ENCODE data around the gene SHISA2. TPM values are rescaled to one million over a fixed set of nuclear protein-coding genes. Genes with fewer than 3 reads are reported as not detected.

Gene SHISA2
- total and polyA plus RNA-seq, 2 of the 13 experiments (the other 11 are each of a cell fraction or from before 2014, with no cell fraction given), result not detected

DNA sequence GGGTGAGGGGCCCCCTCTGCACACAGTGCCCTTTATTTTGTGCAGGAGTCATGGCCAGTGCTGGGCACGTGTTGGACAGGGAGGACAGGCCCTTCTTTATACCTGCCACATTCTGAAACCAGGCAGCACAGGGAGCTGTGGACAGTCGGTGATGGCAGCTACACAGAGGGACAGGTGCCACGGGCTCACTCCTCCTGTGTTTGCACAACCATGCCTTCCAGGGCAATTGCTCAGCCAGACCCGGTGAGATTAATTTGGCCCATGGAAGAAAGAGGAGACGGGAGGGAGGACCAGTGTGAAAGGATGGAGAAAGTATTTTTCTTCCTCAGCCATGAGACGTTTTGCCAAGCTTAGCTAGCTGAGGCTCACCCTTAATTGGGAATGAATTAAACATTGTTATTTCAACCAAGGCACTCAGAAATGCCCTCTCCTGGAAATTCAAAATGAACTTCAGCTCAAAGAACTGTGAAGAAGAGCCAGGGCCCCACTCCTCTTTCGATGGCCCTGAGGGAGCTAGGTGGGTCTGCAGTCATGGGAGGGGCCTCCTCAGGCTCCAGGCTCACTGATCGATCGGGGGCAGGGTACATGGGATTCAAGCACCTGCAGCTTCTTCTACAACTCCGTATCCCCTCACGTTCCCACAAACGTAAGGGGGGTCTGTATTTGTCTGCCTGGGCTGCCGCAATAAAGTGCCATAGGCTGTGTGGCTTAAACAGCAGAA is 41.2 kb downstream of the SHISA2 start:
- Histone ChIP-seq H3K27ac (ENCODE audit: extremely low read length, insufficient read depth, low read length) (no peak overlapping the region), H3K4me2 (ENCODE audit: low read depth, low read length) (no peak overlapping the region), H3K27me3 (ENCODE audit: control insufficient read depth in 1 of 2, insufficient read depth in 2 of 2, low read length in 2 of 2) (no peaks in the 10 kb centered on the region; a peak in 1 of 5 replicates), H3K36me3 (replicated peaks in 1 of 2; ENCODE audit: control insufficient read depth in 1 of 2, insufficient read depth in 2 of 2, low read length in 2 of 2) (no peaks in the 10 kb centered on the region), H3K9ac (ENCODE audit: insufficient read depth, low read depth, low read length) (no peak overlapping the region), H4K20me1 (ENCODE audit: insufficient read depth, low read length) (no peaks in the 10 kb centered on the region), H3K9me3 (ENCODE audit: low read length) (no peaks in the 10 kb centered on the region), H3K4me1 (ENCODE audit: insufficient read depth, low read length) (no peaks in the 10 kb centered on the region), H2AFZ (ENCODE audit: low read length) (no peak overlapping the region), H3K4me3 (replicated peaks in 1 of 3; ENCODE audit: insufficient read depth in 1 of 3, low read depth in 2 of 3, low read length in 3 of 3) (no peak overlapping the region), H3K79me2 (ENCODE audit: insufficient read depth, low read length) (no peaks in the 10 kb centered on the region)
- WGBS (ENCODE audit: low lambda C conversion rate), result 13% methylated on average over 8 of the region's 13 CpGs
- ATAC-seq (no peak), FAIRE-seq (no peak), DNase-seq (ENCODE audit: low spot score) (no peak)
- in situ Hi-C loops (cut with HindIII; ENCODE audit: extremely low pct_ligation_motif_present, low pct_unique_long_range_greater_than_20kb) (no loop called here), intact Hi-C loops (cut with micrococcal nuclease; ENCODE audit: unreplicated experiment) (no loop called here)
- TF ChIP-seq ZNF468 (CRISPR knock-in tag; IDR thresholded peaks at IDR 0.05) (no peak), ARID5B (CRISPR knock-in tag; IDR thresholded peaks at IDR 0.05) (no peak), SSRP1 (CRISPR knock-in tag; IDR thresholded peaks at IDR 0.05) (no peak), BHLHE40 (IDR thresholded peaks at IDR 0.05; ENCODE audit: low read length) (no peak), ZIK1 (CRISPR knock-in tag; IDR thresholded peaks at IDR 0.05; ENCODE audit: borderline replicate concordance, low read depth) (no peak), ZNF597 (CRISPR knock-in tag; IDR thresholded peaks at IDR 0.05) (no peak), SMAD1 (CRISPR knock-in tag; IDR thresholded peaks at IDR 0.05; ENCODE audit: borderline replicate concordance, low read depth) (no peak), CHD2 (IDR thresholded peaks at IDR 0.05; ENCODE audit: low read depth, low read length) (no peak), CBX5 (CRISPR knock-in tag; IDR thresholded peaks at IDR 0.05; ENCODE audit: borderline replicate concordance) (no peak), ZNF549 (CRISPR knock-in tag; IDR thresholded peaks at IDR 0.05) (no peak)
- TF ChIP-seq, protein P1, sequence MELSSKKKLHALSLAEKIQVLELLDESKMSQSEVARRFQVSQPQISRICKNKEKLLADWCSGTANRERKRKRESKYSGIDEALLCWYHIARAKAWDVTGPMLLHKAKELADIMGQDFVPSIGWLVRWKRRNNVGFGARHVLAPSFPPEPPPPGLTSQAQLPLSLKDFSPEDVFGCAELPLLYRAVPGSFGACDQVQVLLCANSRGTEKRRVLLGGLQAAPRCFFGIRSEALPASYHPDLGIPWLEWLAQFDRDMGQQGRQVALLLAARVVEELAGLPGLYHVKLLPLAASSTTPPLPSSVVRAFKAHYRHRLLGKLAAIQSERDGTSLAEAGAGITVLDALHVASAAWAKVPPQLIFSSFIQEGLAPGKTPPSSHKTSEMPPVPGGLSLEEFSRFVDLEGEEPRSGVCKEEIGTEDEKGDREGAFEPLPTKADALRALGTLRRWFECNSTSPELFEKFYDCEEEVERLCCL (CRISPR knock-in tag; IDR thresholded peaks at IDR 0.05; ENCODE audit: borderline replicate concordance), result no peak
- no TSS peak for BruUV-seq (replicated peaks)
- ChIA-PET CTCF (ENCODE audit: low intra/inter-chr PET ratio, low total read pairs) (no interaction called here), POLR2A (no interaction called here)

Data from HepG2 (cell line).